Measurements from ENCODE around the gene JADE2.

Gene JADE2

GRCh38 chr5:134507452-134507851, 18.0 kb upstream of the JADE2 start:
- Histone ChIP-seq H3K4me1 (ENCODE audit: low read depth, poor library complexity, severe bottlenecking) (peaks cover 14% of the 10 kb centered on the region), H3K27ac (no peak overlapping the region), H4K20me1 (ENCODE audit: insufficient read depth) (no peaks in the 10 kb centered on the region), H3K4me2 (no peak overlapping the region), H3K9ac (no peak overlapping the region), H3K79me2 (ENCODE audit: insufficient read depth, low read depth) (no peaks in the 10 kb centered on the region), H3K4me3 (IDR thresholded peaks at IDR 0.05; ENCODE audit: insufficient read depth, low read depth, low read length) (no peak overlapping the region), H3K36me3 (ENCODE audit: insufficient read depth) (no peaks in the 10 kb centered on the region), H3K27me3 (ENCODE audit: insufficient read depth, low read depth) (no peaks in the 10 kb centered on the region), H2AFZ (ENCODE audit: low read depth) (no peak overlapping the region)
- no peak for TF ChIP-seq CTCF (conservative IDR thresholded peaks at IDR 0.05; ENCODE audit: low read depth, low read length)

DNA sequence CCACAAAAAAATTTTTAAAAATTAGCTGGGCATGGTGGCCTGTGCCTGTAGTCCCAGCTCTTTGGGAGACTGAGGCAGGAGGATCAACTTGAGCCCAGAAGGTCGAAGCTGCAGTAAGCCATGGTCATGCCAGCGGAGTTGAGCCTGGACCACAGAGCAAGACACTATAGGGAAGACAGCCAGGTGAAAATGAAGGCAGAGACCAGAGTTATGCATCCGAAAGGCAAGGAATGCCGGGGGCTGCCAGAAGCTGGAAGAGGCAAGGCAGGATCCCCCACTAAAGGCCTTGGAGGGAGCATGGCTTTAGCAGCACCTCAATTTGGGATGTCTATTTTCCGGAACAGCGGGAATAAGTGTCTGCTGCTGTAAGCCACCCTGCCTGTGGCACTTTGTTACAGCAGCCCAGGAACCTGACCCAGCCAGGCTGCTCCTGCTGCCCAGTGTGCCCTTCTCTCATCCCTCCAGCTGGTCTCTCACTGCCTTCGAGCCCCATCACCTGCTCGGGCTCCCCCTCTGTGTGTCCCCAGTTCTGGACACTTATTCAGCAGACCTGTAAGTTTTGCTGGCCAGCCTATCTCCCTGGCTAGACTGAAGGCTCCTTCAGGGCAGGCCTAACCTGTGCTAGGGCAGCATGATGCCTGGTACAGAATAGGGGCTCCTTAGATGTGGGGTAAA, 16.8 kb upstream of the JADE2 start:
- Histone ChIP-seq H3K27me3 (ENCODE audit: insufficient read depth, low read depth) (no peaks in the 10 kb centered on the region), H3K36me3 (ENCODE audit: insufficient read depth) (no peaks in the 10 kb centered on the region), H3K4me1 (ENCODE audit: low read depth, poor library complexity, severe bottlenecking) (peaks cover 5% of the 10 kb centered on the region), H3K4me3 (IDR thresholded peaks at IDR 0.05; ENCODE audit: insufficient read depth, low read depth, low read length) (no peak overlapping the region), H4K20me1 (ENCODE audit: insufficient read depth) (no peaks in the 10 kb centered on the region), H3K9ac (no peak overlapping the region), H2AFZ (ENCODE audit: low read depth) (no peak overlapping the region), H3K79me2 (ENCODE audit: insufficient read depth, low read depth) (no peaks in the 10 kb centered on the region), H3K4me2 (no peak overlapping the region), H3K27ac (no peak overlapping the region)
- no peak for TF ChIP-seq CTCF (conservative IDR thresholded peaks at IDR 0.05; ENCODE audit: low read depth, low read length)

DNA sequence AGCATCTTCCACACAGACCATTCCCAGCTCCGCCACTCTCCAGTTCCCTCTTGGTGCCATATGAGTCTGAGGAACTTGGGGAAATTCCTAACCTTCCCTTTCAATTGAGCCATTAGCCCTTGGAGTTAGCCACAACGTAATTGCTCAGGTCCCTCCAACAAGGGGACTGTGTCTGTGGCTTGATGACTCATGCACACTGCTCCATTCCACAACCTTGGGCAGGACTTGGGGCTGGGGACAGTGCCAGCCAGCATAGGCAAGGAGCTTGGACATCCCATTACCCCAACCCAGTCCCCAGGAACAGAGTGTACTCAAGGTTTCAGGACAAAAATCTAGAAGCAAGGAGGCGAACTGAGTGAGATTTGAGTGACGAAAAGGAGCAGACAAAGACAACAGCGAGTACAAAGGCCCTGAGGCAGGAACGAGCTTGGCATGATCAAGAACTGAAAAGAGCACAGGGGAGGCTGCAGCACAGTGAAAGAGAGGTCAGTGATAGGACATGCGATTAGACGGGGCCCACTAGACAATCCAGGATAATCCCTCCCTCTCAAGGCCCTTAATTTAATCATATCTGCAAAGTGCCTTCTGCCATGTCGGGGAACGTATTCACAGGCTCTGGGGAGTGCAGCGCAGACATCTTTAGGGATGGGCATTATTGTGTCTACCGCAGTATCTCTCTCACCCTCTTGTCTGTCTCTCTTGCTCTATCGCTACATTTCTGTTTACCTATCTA, 16.0 kb upstream of the JADE2 start:
- H3K27ac ChIP-seq: no peak overlapping the region
- H3K9ac ChIP-seq: no peak overlapping the region
- no peaks in the 10 kb centered on the region for H3K79me2 ChIP-seq (ENCODE audit: insufficient read depth, low read depth)
- H3K36me3 ChIP-seq (ENCODE audit: insufficient read depth): no peaks in the 10 kb centered on the region
- H3K4me3 ChIP-seq (IDR thresholded peaks at IDR 0.05; ENCODE audit: insufficient read depth, low read depth, low read length): no peak overlapping the region
- no peaks in the 10 kb centered on the region for H3K4me1 ChIP-seq (ENCODE audit: low read depth, poor library complexity, severe bottlenecking)
- no peaks in the 10 kb centered on the region for H4K20me1 ChIP-seq (ENCODE audit: insufficient read depth)
- no peak for TF ChIP-seq CTCF (conservative IDR thresholded peaks at IDR 0.05; ENCODE audit: low read depth, low read length)
- H3K4me2 ChIP-seq: no peak overlapping the region
- H3K27me3 ChIP-seq (ENCODE audit: insufficient read depth, low read depth): no peaks in the 10 kb centered on the region
- no peak overlapping the region for H2AFZ ChIP-seq (ENCODE audit: low read depth)

GRCh38 chr5:134510970-134511795, 14.3 kb upstream of the JADE2 start:
- no peak for TF ChIP-seq CTCF (conservative IDR thresholded peaks at IDR 0.05; ENCODE audit: low read depth, low read length)
- no peaks in the 10 kb centered on the region for H4K20me1 ChIP-seq (ENCODE audit: insufficient read depth)
- H3K9ac ChIP-seq: no peak overlapping the region
- no peak overlapping the region for H3K4me3 ChIP-seq (IDR thresholded peaks at IDR 0.05; ENCODE audit: insufficient read depth, low read depth, low read length)
- H3K4me2 ChIP-seq: no peak overlapping the region
- no peaks in the 10 kb centered on the region for H3K79me2 ChIP-seq (ENCODE audit: insufficient read depth, low read depth)
- H3K27ac ChIP-seq: no peak overlapping the region
- H3K36me3 ChIP-seq (ENCODE audit: insufficient read depth): no peaks in the 10 kb centered on the region
- no peaks in the 10 kb centered on the region for H3K27me3 ChIP-seq (ENCODE audit: insufficient read depth, low read depth)
- H3K4me1 ChIP-seq (ENCODE audit: low read depth, poor library complexity, severe bottlenecking): no peaks in the 10 kb centered on the region
- no peak overlapping the region for H2AFZ ChIP-seq (ENCODE audit: low read depth)

All from KMS-11 (cell line).